ENCODE measurements around the gene TTC28.

DNA sequence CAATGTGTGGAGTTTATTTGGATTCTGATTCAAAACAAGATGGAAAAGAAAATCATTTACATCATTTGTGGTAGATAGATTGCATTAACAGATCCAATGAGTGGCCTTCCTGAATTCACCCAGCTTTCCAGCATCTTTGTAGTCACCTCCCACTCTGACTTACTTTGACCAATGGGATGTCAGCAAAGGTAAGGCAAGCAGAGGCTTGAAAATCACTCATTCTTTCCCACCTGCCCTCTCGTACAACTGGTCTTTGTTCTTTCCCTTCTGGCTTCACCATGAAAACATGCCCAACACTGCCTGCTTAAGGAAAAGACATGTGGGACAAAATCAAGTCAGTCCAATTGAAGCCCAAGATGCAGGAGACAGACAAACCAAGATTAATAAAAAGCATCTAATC, 202.1 kb downstream of the TTC28 start:
- TF ChIP-seq, protein P1, sequence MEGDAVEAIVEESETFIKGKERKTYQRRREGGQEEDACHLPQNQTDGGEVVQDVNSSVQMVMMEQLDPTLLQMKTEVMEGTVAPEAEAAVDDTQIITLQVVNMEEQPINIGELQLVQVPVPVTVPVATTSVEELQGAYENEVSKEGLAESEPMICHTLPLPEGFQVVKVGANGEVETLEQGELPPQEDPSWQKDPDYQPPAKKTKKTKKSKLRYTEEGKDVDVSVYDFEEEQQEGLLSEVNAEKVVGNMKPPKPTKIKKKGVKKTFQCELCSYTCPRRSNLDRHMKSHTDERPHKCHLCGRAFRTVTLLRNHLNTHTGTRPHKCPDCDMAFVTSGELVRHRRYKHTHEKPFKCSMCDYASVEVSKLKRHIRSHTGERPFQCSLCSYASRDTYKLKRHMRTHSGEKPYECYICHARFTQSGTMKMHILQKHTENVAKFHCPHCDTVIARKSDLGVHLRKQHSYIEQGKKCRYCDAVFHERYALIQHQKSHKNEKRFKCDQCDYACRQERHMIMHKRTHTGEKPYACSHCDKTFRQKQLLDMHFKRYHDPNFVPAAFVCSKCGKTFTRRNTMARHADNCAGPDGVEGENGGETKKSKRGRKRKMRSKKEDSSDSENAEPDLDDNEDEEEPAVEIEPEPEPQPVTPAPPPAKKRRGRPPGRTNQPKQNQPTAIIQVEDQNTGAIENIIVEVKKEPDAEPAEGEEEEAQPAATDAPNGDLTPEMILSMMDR (IDR thresholded peaks at IDR 0.05) = no peak
- TF ChIP-seq POLR2AphosphoS5 (IDR thresholded peaks at IDR 0.05) = no peak
